ENCODE measurements around the gene LSR. TPM values are rescaled to one million over a fixed set of nuclear protein-coding genes. Genes with fewer than 3 reads are reported as not detected.

LSR gene
- total RNA-seq, 1 experiment from 2014 or later: 64.7 TPM

DNA sequence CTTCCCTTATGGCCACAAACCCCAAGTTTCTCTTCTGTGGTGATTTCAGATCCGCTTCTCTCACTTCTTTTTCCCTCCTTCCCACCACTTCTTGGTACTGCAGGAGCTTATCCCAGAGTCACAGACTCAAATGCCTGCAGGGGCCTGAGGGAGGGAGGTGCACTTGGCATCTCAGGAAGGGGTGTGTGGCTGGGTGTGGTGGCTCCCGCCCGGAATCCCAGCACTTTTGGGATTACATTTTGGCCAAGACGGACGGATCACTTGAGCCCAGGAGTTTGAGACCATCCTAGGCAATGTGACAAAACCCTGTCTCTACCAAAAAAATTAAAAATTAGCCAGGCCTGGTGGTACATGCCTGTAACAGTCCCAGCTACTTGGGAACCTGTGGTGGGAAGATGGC is 25.5 kb downstream of the LSR start:
- in situ Hi-C loops (cut with HindIII; ENCODE audit: low pct_unique_long_range_greater_than_20kb, low sequenced_read_pairs) (no loop called here), intact Hi-C loops (cut with micrococcal nuclease; ENCODE audit: unreplicated experiment) (no loop called here)
- ChIA-PET POLR2A (no interaction called here), CTCF (no interaction called here)
- no peaks in the 10 kb centered on the region for H3K4me1 ChIP-seq (ENCODE audit: control insufficient read depth, insufficient read depth, low read length)
- H3K4me3 ChIP-seq (ENCODE audit: low read depth in 2 of 2, low read length in 2 of 2): no peak overlapping the region
- peaks cover 14% of the 10 kb centered on the region for H3K36me3 ChIP-seq (ENCODE audit: control insufficient read depth, insufficient read depth, low read length)
- H3K27me3 ChIP-seq (ENCODE audit: control insufficient read depth, insufficient read depth, low read length): no peaks in the 10 kb centered on the region
- no TSS peak for BruUV-seq (replicated peaks)
- no peak for DNase-seq (ENCODE audit: low read depth, low spot score)
- no peaks in the 10 kb centered on the region for H3K9me3 ChIP-seq (ENCODE audit: control insufficient read depth, insufficient read depth, low read depth, low read length)
- no peak for ATAC-seq
- no peak overlapping the region for H3K27ac ChIP-seq (ENCODE audit: low read length)
- TF ChIP-seq, protein P1, sequence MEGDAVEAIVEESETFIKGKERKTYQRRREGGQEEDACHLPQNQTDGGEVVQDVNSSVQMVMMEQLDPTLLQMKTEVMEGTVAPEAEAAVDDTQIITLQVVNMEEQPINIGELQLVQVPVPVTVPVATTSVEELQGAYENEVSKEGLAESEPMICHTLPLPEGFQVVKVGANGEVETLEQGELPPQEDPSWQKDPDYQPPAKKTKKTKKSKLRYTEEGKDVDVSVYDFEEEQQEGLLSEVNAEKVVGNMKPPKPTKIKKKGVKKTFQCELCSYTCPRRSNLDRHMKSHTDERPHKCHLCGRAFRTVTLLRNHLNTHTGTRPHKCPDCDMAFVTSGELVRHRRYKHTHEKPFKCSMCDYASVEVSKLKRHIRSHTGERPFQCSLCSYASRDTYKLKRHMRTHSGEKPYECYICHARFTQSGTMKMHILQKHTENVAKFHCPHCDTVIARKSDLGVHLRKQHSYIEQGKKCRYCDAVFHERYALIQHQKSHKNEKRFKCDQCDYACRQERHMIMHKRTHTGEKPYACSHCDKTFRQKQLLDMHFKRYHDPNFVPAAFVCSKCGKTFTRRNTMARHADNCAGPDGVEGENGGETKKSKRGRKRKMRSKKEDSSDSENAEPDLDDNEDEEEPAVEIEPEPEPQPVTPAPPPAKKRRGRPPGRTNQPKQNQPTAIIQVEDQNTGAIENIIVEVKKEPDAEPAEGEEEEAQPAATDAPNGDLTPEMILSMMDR (IDR thresholded peaks at IDR 0.05): no peak
- TF ChIP-seq POLR2AphosphoS5 (IDR thresholded peaks at IDR 0.05; ENCODE audit: low read depth, low read length) (no peak), TCF7L2 (IDR thresholded peaks at IDR 0.05; ENCODE audit: low read depth, low read length) (no peak), SIN3A (IDR thresholded peaks at IDR 0.05; ENCODE audit: borderline replicate concordance, insufficient read depth, low read depth, low read length) (no peak)
- TF ChIP-seq, protein P2, sequence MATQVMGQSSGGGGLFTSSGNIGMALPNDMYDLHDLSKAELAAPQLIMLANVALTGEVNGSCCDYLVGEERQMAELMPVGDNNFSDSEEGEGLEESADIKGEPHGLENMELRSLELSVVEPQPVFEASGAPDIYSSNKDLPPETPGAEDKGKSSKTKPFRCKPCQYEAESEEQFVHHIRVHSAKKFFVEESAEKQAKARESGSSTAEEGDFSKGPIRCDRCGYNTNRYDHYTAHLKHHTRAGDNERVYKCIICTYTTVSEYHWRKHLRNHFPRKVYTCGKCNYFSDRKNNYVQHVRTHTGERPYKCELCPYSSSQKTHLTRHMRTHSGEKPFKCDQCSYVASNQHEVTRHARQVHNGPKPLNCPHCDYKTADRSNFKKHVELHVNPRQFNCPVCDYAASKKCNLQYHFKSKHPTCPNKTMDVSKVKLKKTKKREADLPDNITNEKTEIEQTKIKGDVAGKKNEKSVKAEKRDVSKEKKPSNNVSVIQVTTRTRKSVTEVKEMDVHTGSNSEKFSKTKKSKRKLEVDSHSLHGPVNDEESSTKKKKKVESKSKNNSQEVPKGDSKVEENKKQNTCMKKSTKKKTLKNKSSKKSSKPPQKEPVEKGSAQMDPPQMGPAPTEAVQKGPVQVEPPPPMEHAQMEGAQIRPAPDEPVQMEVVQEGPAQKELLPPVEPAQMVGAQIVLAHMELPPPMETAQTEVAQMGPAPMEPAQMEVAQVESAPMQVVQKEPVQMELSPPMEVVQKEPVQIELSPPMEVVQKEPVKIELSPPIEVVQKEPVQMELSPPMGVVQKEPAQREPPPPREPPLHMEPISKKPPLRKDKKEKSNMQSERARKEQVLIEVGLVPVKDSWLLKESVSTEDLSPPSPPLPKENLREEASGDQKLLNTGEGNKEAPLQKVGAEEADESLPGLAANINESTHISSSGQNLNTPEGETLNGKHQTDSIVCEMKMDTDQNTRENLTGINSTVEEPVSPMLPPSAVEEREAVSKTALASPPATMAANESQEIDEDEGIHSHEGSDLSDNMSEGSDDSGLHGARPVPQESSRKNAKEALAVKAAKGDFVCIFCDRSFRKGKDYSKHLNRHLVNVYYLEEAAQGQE (IDR thresholded peaks at IDR 0.05; ENCODE audit: insufficient read depth in 1 of 2, low read depth in 2 of 2, low read length in 1 of 2): no peak

DNA sequence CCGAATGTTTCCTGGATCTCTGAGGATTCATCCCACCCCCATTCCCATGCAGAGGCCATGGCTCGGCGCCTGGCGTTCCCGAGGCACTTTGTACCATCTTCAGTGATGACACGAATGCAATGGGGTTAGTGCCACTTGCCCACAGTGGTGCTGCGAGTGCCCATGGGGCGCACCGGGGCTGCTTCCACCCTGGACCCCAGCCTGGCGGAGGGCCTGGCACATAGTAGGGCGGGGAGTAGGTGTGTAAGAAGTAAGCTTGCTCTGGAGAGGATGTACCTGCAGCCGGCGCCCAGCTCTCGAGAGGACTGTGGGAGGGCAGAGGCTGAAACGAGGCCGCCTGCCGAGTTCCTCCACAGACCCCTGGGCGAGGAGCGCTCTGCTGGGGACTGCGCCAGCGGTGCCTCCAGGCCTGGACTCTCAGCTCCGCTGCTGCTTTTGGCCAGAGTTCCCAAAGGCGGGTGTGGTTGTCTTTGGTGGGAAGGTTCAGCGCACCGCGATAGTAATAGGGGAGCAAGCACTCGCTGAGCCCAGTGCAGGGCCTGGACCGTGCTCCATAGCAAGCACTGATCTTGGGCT is 28.0 kb downstream of the LSR start:
- no peak overlapping the region for H3K27ac ChIP-seq (ENCODE audit: low read length)
- TF ChIP-seq, protein P2 (IDR thresholded peaks at IDR 0.05; ENCODE audit: insufficient read depth in 1 of 2, low read depth in 2 of 2, low read length in 1 of 2): no peak
- TF ChIP-seq SIN3A (IDR thresholded peaks at IDR 0.05; ENCODE audit: borderline replicate concordance, insufficient read depth, low read depth, low read length) (no peak), TCF7L2 (IDR thresholded peaks at IDR 0.05; ENCODE audit: low read depth, low read length) (no peak), POLR2AphosphoS5 (IDR thresholded peaks at IDR 0.05; ENCODE audit: low read depth, low read length) (no peak)
- TF ChIP-seq, protein P1 (IDR thresholded peaks at IDR 0.05): no peak
- no peaks in the 10 kb centered on the region for H3K9me3 ChIP-seq (ENCODE audit: control insufficient read depth, insufficient read depth, low read depth, low read length)
- DNase-seq (ENCODE audit: low read depth, low spot score) (no peak), ATAC-seq (no peak)
- ChIA-PET POLR2A (no interaction called here), CTCF (no interaction called here)
- H3K4me3 ChIP-seq (ENCODE audit: low read depth in 2 of 2, low read length in 2 of 2): no peak overlapping the region
- BruUV-seq (replicated peaks): no TSS peak
- intact Hi-C loops (cut with micrococcal nuclease; ENCODE audit: unreplicated experiment): no loop called here
- no peaks in the 10 kb centered on the region for H3K27me3 ChIP-seq (ENCODE audit: control insufficient read depth, insufficient read depth, low read length)
- no peaks in the 10 kb centered on the region for H3K4me1 ChIP-seq (ENCODE audit: control insufficient read depth, insufficient read depth, low read length)
- peaks cover 4% of the 10 kb centered on the region for H3K36me3 ChIP-seq (ENCODE audit: control insufficient read depth, insufficient read depth, low read length)
- in situ Hi-C loops (cut with HindIII; ENCODE audit: low pct_unique_long_range_greater_than_20kb, low sequenced_read_pairs): no loop called here

Data from Panc1 (cell line).